Prostate gland (tissue), 2 donors: ENCODE data around the gene SV2C.

ENCODE experiments used
- CTCF ChIP-seq, 4 experiments: fragments of 200-600 bp in 2 of 4; fragments of 450-650 bp in 2 of 4; sonication (generic) in 2 of 4; IDR thresholded peaks; 1 replicate in 3 of 4; 2 replicates in 1 of 4; pipeline ENCODE4 v1.5.1; 2016 to 2019; ENCODE audit warnings: antibody characterized with exemption in 4 of 4, mild to moderate bottlenecking in 2 of 4, moderate library complexity in 2 of 4
- POLR2A ChIP-seq: fragments of 450-650 bp; IDR thresholded peaks from one replicate; pipeline ENCODE4 v1.6.1; 2016; ENCODE audit warnings: antibody characterized with exemption, mild to moderate bottlenecking

GRCh38 chr5:76230711-76231285, 147.6 kb downstream of the SV2C start:
- TF ChIP-seq CTCF (IDR thresholded peaks at IDR 0.05) = no peak
- no peak for TF ChIP-seq POLR2A
